ENCODE measurements around the gene RECQL5.
"Not testable (repeated sequence)": the region's sequence is repeated elsewhere in the genome, so short reads cannot be mapped to it uniquely, and the experiment has no call there.

The RECQL5 gene

GRCh38 chr17:75584849-75585175 is 82.1 kb downstream of the RECQL5 start:
- TF ChIP-seq CTCF (IDR thresholded peaks at IDR 0.05; ENCODE audit: low read depth, low read length), result no peak
- no peaks in the 10 kb centered on the region for H3K27me3 ChIP-seq
- no peak for DNase-seq
- H3K36me3 ChIP-seq, result no peaks in the 10 kb centered on the region
- no peaks in the 10 kb centered on the region for H3K4me1 ChIP-seq
- no peaks in the 10 kb centered on the region for H3K9me3 ChIP-seq
- no peak overlapping the region for H3K4me3 ChIP-seq (ENCODE audit: low read depth, low read length)

GRCh38 chr17:75583197-75583596 is 83.8 kb downstream of the RECQL5 start:
- not testable (repeated sequence) for DNase-seq; H3K4me3 ChIP-seq (ENCODE audit: low read depth, low read length); H3K9me3 ChIP-seq; H3K4me1 ChIP-seq; H3K27me3 ChIP-seq; H3K36me3 ChIP-seq

GRCh38 chr17:75581121-75581725 is 85.7 kb downstream of the RECQL5 start:
- not testable (repeated sequence) for H3K9me3 ChIP-seq; H3K27me3 ChIP-seq; DNase-seq; H3K36me3 ChIP-seq; H3K4me1 ChIP-seq; H3K4me3 ChIP-seq (ENCODE audit: low read depth, low read length)

Data from BE2C (cell line).